HG03575 (cell line): ENCODE data around the gene FPR2.

ENCODE experiments used
- ATAC-seq: cut with Tn5 transposase; IDR thresholded peaks from one replicate; pipeline ENCODE4 v1.9.1; 2021; ENCODE audit not compliant: unreplicated experiment, insufficient number of reproducible peaks, low FRiP score; ENCODE audit errors: extremely low read depth

The FPR2 gene, protein sequence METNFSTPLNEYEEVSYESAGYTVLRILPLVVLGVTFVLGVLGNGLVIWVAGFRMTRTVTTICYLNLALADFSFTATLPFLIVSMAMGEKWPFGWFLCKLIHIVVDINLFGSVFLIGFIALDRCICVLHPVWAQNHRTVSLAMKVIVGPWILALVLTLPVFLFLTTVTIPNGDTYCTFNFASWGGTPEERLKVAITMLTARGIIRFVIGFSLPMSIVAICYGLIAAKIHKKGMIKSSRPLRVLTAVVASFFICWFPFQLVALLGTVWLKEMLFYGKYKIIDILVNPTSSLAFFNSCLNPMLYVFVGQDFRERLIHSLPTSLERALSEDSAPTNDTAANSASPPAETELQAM

GRCh38 chr19:51760697-51761356, at the start of gene FPR2:
FPR2 (plus strand) TSS chr19:51761180; CDS start chr19:51768659, 7,479 bp downstream.
- ATAC-seq, result no peak

- no peak for ATAC-seq
Observed at GRCh38 chr19:51711702-51712101, 49.3 kb upstream of the FPR2 start.

GRCh38 chr19:51712461-51713081, 48.4 kb upstream of the FPR2 start:
- ATAC-seq, result no peak

GRCh38 chr19:51713319-51714285, 47.4 kb upstream of the FPR2 start:
- ATAC-seq, result no peak

- no peak for ATAC-seq
Observed at GRCh38 chr19:51714848-51715247, 46.1 kb upstream of the FPR2 start.

DNA sequence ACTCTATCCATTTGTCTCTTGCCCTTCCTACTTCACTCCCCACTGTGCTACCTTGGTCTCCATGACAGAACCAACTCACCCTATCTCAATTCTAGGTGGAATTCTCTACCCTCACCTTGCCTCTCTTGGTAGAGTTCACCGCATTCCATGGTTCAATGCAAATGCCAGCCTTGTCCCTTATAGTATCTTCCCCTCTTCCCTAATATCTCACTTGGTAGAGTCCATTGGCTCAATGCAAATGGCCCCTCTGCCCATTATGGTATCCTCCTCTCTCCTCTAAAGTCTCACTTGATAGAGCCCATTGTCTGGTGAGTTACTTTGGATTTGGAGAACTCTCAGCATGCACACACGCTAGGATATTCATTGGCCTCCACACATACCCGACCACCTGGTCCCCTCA, 45.1 kb upstream of the FPR2 start:
- no peak for ATAC-seq

GRCh38 chr19:51716925-51717324, 44.1 kb upstream of the FPR2 start:
- no peak for ATAC-seq

DNA sequence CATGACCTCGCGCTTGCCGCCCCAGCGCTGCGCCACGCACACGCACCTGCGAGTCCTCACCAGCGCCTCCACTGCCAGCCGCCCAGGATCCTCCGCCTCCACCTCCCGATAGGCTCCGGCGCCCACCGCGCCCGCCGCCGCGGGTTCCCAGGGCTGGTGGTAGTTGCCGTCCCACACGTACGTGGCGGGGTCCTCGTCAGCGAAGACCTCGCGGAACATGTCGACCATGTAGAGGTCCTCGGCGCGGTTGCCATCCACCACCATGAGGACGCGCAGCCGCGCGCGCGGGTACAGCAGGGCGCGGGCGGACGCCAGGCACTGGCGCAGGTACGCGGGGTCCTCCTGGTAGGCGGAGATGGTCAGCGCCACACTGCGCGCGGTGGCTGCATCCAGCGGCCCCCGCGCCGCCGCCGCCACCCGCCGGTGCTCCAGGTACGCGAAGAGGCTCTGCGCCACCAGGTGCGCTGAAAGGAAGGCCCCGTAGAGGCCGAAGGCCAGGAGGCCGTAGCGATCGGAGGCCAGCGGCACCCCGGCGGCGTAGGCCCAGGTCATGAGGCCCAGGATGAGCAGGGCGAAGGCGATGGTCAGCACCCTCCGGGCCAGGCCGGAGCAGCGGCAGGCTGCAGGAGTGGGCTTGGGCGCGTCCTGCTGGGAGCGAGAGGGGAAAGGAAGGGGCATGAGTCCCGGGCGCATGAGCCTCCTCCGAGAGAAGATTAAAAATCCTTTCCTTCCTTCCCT, 41.6 kb upstream of the FPR2 start:
- ATAC-seq, result no peak

DNA sequence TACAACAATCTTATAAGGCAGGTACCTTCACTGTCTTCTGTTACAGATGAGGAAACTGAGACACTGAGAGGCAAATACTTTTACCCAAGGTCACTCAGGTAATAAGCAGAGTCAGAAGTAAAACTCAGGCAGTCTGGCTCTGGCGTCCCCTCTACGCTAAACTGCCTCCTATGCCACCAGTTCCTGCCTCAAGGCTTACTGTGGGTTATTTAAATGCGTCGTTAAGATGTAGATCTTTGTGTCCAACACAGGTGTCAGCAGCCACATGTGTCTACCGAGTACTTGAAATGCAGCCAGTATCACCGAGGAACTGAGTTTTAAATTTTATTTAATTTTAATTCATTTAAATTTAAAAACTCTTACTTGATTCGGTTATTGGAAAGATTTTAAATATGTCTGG, 39.1 kb upstream of the FPR2 start:
- ATAC-seq, result no peak

DNA sequence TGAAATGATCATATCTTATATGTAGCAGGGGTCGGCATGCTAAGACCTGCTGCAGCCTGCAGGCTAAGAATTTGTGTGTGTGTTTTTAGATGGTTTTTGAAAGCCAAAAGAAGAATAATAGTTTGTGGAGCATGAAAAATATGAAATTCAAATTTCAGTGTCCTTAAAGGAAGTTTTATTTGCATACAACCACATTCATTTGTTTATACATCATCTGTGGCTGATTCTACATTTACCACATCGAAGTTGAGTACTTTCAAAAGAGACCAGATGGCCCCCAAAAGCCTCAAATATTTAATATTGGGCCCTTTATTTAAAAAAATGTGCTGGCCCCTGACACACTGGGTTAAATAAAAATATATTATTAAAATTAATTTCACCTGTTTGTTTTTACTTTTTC, 38.5 kb upstream of the FPR2 start:
- no peak for ATAC-seq

DNA sequence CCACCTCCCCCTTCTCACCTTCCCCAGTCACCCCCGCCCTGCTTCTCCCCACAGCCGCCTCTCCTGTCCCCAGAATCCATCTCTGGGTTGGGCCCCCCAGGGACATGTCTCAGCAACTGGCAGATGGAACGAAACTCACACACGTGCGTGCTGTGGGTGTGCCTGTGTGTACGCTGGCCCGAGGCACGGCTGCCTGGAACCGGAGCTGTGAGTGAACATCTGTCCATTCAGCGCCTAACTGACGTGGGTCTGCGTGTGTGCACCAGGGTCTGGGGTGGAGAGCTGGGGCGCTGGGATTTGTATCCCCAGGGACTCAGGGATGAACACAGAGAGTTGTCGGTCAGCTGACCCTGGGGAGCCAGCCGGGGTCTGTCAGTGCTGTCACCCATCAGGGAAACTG, 36.4 kb upstream of the FPR2 start:
- no peak for ATAC-seq

- ATAC-seq, result no peak
Observed at GRCh38 chr19:51726049-51726448, 34.9 kb upstream of the FPR2 start.

DNA sequence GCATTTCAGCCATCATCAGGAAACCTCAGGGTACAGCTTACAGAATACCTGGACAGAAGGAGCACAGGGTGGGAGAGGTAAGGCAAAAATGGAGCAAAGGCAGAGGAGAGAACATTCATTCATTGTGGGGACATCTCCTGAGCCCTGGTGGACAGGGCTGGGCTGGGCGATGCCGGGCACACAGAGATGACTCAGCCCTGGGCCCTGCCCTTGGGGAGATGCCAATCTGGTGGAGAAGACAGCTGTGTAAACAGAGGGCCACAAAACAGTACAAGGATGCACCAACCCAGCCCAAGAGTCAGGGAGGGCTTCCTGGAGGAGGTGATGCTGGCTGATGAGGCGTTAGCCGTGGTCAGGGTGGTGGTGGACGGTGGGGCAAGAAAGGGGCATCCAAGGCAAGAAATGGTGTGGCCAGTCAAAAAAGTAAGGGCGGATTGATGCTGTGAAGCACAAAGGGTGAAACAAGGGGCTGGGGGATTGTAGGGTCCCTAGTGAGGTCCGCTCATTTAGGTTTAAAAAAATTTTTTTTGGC, 33.6 kb upstream of the FPR2 start:
- ATAC-seq, result no peak

GRCh38 chr19:51729781-51730180, 31.2 kb upstream of the FPR2 start:
- no peak for ATAC-seq

DNA sequence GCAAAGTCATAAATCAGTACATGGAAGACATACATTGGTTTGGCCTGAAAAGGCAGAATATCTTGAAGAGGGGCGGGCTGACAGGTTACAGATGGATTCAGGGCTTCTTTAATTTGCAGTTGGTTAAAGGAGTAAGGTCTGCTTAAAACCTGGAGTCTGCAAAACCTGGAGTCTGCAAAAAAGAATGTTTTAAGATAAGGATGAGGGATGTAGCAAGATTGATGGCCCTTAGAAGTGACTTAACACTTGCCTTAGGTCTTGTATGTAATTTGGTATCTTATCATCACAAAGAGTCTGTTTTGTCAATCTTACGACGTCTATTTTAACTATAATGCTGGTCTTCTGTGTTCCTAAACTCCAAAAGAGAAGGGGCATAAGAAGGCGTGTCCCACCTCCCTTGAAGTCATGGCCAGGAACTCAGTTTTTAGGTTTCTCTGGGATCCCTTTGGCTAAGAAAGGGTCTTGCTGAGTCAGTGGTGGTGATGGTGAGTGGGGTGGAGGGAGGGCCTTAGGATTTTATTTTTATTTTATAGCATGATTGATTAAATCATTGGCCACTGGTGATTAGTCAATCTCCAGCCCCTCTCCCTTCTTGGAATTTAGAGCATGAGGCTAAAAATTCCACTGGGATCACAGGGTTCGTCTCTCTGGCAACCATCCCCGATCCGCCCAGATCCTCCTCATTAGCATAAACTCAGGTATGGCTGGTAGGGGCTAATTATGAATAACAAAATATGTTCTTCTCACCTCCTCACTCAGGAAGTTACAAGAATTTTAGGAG, 27.0 kb upstream of the FPR2 start:
- ATAC-seq, result no peak

DNA sequence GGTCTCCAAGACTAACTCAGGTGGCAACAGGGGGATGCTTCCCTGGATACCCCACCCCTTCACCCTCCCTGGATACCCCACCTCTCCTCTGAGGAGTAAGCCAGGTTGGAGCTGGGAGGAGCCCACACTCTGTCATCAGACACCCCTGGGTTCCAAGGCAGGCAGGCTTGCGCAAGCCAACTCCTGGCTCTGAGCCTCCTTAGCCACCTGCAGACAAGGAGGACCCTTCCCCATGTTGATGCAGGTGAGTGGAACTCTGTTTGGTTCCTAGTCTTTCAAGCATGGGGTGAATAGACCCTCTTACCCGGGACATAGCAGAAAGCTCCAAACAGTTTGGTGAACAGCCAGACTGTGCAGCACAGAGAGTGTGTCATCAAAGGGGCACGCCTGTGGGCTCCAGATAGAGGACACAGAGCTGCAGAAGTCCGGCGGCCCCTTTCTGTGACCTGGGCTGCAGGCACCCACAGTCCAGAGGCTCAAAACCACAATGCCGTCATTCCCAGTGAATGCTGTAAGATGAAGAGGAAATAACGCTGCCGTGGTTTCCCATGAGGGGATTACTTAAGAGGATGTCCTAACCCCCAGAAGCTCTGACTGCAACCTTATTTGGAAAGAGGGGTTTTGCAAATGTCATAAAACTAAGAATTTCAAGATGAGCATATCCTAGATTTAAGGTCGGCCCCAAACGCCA, 25.1 kb upstream of the FPR2 start:
- no peak for ATAC-seq

GRCh38 chr19:51737389-51737788, 23.6 kb upstream of the FPR2 start:
- no peak for ATAC-seq
